Cardiac fibroblast (primary cell): ENCODE data around the gene GZF1.
A peak's percentile ranks its signal among the peaks of the same experiment; 100 is the strongest.
"Not testable (repeated sequence)": the region's sequence is repeated elsewhere in the genome, so short reads cannot be mapped to it uniquely, and the experiment has no call there.

Source experiments
- DNase-seq, 2 donors: peaks; one replicate each; pipeline versions ENCODE4 v3.0.0 to v3.0.0-alpha.2; 2010; ENCODE audit warnings: low read depth in 2 of 2
- H3K4me3 ChIP-seq, 2 donors: replicated peaks in 1 of 2; 1 replicate in 1 of 2; 2 replicates in 1 of 2; pipeline ENCODE4 v1.5.1; 2011; ENCODE audit warnings: low read depth in 2 of 2, low read length in 2 of 2, mild to moderate bottlenecking in 2 of 2, moderate library complexity in 1 of 2
- TF ChIP-seq, protein P1 (sequence below): IDR thresholded peaks from one replicate; pipeline ENCODE4 v1.5.1; 2011; ENCODE audit warnings: low read depth, mild to moderate bottlenecking, low read length, inconsistent platforms

GZF1 gene

DNA sequence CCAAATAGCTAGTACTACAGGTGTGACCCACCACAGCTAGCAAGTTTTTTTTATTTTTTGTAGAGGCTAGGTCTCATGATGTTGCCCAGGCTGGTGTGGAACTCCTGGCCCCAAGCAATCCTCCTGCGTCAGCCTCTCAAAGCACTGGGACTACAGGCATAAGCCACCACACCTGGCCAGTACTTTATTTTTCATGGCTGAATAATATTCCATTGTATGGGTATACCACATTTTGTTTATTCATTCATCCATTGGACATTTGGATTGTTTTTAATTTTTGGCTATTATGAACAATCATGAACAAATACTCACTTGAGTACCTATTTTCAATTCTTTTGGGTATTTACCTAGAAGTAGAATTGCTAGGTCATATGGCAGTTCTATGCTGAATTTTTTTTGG is 18.4 kb upstream of the GZF1 start:
- no peak overlapping the region for H3K4me3 ChIP-seq
- DNase-seq = no peak
- TF ChIP-seq, protein P1, sequence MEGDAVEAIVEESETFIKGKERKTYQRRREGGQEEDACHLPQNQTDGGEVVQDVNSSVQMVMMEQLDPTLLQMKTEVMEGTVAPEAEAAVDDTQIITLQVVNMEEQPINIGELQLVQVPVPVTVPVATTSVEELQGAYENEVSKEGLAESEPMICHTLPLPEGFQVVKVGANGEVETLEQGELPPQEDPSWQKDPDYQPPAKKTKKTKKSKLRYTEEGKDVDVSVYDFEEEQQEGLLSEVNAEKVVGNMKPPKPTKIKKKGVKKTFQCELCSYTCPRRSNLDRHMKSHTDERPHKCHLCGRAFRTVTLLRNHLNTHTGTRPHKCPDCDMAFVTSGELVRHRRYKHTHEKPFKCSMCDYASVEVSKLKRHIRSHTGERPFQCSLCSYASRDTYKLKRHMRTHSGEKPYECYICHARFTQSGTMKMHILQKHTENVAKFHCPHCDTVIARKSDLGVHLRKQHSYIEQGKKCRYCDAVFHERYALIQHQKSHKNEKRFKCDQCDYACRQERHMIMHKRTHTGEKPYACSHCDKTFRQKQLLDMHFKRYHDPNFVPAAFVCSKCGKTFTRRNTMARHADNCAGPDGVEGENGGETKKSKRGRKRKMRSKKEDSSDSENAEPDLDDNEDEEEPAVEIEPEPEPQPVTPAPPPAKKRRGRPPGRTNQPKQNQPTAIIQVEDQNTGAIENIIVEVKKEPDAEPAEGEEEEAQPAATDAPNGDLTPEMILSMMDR = no peak

DNA sequence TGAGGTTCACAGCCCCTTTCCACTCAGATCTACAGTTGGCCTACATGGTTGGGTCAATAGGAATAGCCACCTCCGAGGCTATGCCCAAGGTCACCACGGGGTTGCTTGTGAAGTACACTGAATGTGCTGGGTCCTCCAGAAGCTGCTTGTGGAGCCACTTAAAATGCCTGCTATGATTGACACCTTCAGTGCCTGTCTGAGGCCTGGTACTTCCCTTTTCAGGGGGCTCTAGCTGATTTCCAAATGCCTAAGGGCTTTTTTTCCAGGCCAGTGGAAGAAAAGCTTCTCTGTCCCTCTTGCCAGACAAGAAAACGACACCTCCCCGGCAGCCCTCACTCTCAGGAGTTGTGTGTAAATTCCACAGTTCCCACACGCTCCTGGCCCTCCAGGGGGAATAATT is 17.6 kb upstream of the GZF1 start:
- no peak overlapping the region for H3K4me3 ChIP-seq
- TF ChIP-seq, protein P1 = no peak
- no peak for DNase-seq

GRCh38 chr20:23346002-23346401 is 16.0 kb upstream of the GZF1 start:
- TF ChIP-seq, protein P1 = no peak
- H3K4me3 ChIP-seq = no peak overlapping the region
- no peak for DNase-seq

- no peak for DNase-seq
- TF ChIP-seq, protein P1 = no peak
- H3K4me3 ChIP-seq = no peak overlapping the region
These were observed 14.2 kb upstream of the GZF1 start for GRCh38 chr20:23347791-23348190.

GRCh38 chr20:23348510-23348909 is 13.5 kb upstream of the GZF1 start:
- not testable (repeated sequence) for DNase-seq

DNA sequence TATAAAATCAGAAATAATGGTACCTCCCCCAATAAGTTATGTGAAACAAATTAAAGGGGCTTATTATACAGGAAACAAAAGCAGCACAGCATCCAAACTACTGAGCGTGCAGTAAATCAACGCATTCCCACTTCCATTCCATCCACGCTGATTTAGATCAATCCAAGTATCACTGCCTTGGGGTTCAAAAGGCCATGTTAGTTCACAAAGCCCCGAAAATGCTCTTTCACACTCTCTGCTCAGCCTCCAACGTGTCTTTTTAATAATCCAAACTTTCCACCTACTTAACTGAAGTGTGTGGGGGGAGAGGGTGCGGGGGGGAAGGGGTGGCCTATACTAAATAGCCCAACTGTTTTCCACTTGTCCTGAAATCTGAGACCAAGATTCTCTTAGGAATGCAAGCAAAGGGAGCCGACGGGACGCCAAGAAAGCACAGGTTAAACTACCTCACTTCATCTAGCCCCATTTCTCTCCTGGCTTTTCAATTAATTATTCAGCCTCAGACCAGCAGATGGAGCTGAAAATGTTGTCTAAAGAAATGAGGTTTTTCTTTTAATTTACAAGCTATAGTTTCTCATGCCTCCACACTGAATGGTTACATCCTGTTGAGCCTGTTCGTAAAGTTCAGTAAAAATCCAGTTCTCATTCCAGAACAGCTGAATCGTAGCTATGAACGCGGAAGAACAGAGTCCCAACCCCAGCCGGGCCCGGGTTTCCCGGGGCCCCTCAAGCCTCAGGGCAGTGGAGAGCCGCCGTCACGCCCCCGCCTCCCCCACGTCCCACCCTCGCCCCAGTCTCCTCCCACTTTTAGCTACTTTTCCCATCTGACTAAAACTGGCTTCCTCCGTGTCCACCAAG is 12.4 kb upstream of the GZF1 start:
- peak in 1 of 2 donors; percentile 84 for DNase-seq
- H3K4me3 ChIP-seq = peak overlapping the region; percentile 83 to 95
- TF ChIP-seq, protein P1 = peak; percentile 44

More at GRCh38 chr20:23348510-23348909, 13.5 kb upstream of the GZF1 start:
- H3K4me3 ChIP-seq = not testable (repeated sequence)

DNA sequence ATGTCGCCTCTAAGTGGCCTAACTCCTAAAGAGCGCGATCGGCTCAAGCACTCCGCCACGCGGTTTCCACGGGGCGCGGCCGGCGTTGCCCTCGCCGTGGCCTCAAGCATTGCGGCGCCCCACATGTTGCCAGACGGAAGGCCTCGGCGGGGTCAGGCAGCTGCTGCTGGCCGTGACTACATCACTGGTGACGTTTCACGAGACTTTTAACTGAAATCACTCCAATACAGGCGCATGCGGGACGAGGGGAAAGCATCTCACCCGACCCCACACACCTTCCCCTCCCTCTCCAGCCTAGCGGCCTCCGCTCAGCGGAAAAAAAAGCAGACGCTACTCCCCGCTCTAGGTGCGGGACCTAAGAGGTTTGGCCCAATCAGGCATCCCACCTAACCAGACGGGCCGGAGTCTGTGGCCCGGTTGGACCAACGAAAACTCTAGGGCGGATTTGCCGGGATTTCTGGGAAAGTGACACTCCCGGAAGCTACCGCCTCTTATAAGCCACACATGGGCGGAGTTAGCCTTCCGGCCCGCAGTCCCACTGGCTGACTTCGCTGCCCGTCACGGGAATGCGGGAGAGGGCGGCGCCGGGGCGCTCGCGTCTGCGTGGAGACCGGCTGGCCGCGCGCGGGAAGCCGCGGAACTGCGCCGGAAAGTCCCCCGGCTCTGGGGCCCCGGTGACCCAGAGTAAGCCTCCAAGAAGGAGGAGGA is 11.6 kb upstream of the GZF1 start, which contains the start of gene NXT1:
NXT1 (plus strand) TSS at position 596 of the 708 bp plus-strand sequence. CDS start 3,251 bp downstream, outside the sequence.
- peak within 1 kb of the TSS; percentile 83 to 95 for H3K4me3 ChIP-seq
- peak; percentile 99 for DNase-seq
- TF ChIP-seq, protein P1 = no peak
